Stimulated activated naive CD4-positive, alpha-beta T cell (primary cell): ENCODE data around the gene MCRIP1.
A peak's percentile ranks its signal among the peaks of the same experiment; 100 is the strongest.

Experiments used
- DNase-seq, 6 experiments: peaks; one replicate each; lab custom pipeline; 2025; lab: John Stamatoyannopoulos, UW

Gene MCRIP1

GRCh38 chr17:81833160-81833920 lies at the start of gene MCRIP1:
TSS of gene MCRIP1 (minus strand) at chr17:81833291. CDS start at chr17:81824506, 8,785 bp downstream.
- DNase-seq: peak; percentile 83 to 91 (median 88)

- no peak for DNase-seq
Measured at GRCh38 chr17:81879121-81879520, 46.0 kb upstream of the MCRIP1 start.

- no peak for DNase-seq
Measured at GRCh38 chr17:81878294-81878693, 45.2 kb upstream of the MCRIP1 start.

GRCh38 chr17:81877569-81877968 lies 44.5 kb upstream of the MCRIP1 start:
- no peak for DNase-seq

GRCh38 chr17:81871387-81872230 lies 38.5 kb upstream of the MCRIP1 start:
- DNase-seq: peak; percentile 89 to 96 (median 93)

- no peak for DNase-seq
Measured at GRCh38 chr17:81870981-81871386, 37.9 kb upstream of the MCRIP1 start, which contains the start of gene ARHGDIA. TSS of gene ARHGDIA (minus strand) at chr17:81871337. CDS start at chr17:81869930, 1,407 bp downstream.

GRCh38 chr17:81870131-81870980 lies 37.3 kb upstream of the MCRIP1 start:
- DNase-seq: peak in 4 of 6 experiments; percentile 30 to 61 (median 44)

GRCh38 chr17:81869221-81870130 lies 36.4 kb upstream of the MCRIP1 start:
- DNase-seq: peak in 3 of 6 experiments; percentile 30 to 61 (median 39)

GRCh38 chr17:81868674-81869220 lies 35.7 kb upstream of the MCRIP1 start:
- peak in 2 of 6 experiments; percentile 17 to 29 for DNase-seq

- peak in 1 of 6 experiments; percentile 42 for DNase-seq
Measured at GRCh38 chr17:81867991-81868673, 35.0 kb upstream of the MCRIP1 start.

- peak in 3 of 6 experiments; percentile 28 to 45 (median 34) for DNase-seq
Measured at GRCh38 chr17:81867170-81867990, 34.3 kb upstream of the MCRIP1 start.

- peak in 2 of 6 experiments; percentile 32 to 45 for DNase-seq
Measured at GRCh38 chr17:81866440-81867169, 33.5 kb upstream of the MCRIP1 start.

GRCh38 chr17:81865733-81866439 lies 32.8 kb upstream of the MCRIP1 start:
- peak in 1 of 6 experiments; percentile 34 for DNase-seq

GRCh38 chr17:81865358-81865732 lies 32.3 kb upstream of the MCRIP1 start:
- DNase-seq: peak in 1 of 6 experiments; percentile 13

GRCh38 chr17:81863833-81864768 lies 31.0 kb upstream of the MCRIP1 start:
- no peak for DNase-seq

GRCh38 chr17:81863123-81863675 lies 30.1 kb upstream of the MCRIP1 start:
- DNase-seq: no peak
